Breast epithelium (tissue), 4 donors: ENCODE results near the gene TNFRSF18. TPM values are rescaled to one million over a fixed set of nuclear protein-coding genes. Genes with fewer than 3 reads are reported as not detected.

Experiments used
- DNase-seq, 2 donors: peaks; one replicate each; pipeline ENCODE4 v3.0.0-alpha.2; 2019; ENCODE audit warnings: low spot score in 2 of 2
- H3K27ac ChIP-seq, 2 donors: fragments of 200-600 bp; sonication (generic) in 1 of 2; one replicate each; pipeline ENCODE4 v1.5.1; 2016 to 2019; ENCODE audit warnings: mild to moderate bottlenecking in 1 of 2
- H3K27me3 ChIP-seq, 2 donors: fragments of 200-600 bp; sonication (generic) in 1 of 2; one replicate each; pipeline versions ENCODE4 v1.5.1 to v1.6.0; 2017 to 2019; ENCODE audit warnings: control low read depth in 1 of 2, mild to moderate bottlenecking in 1 of 2
- H3K36me3 ChIP-seq: fragments of 200-600 bp; one replicate; pipeline ENCODE4 v1.5.1; 2019
- H3K4me1 ChIP-seq, 2 donors: fragments of 200-600 bp; sonication (generic); one replicate each; pipeline ENCODE4 v1.5.1; 2016 to 2019; ENCODE audit warnings: control low read depth in 1 of 2
- H3K4me3 ChIP-seq, 3 donors: fragments of 200-600 bp; sonication (generic); 1 replicate in 2 of 3; 2 replicates in 1 of 3; pipeline ENCODE4 v1.5.1; 2016 to 2019; ENCODE audit warnings: mild to moderate bottlenecking in 3 of 3, moderate library complexity in 2 of 3
- H3K9me3 ChIP-seq, 2 donors: fragments of 200-600 bp; sonication (generic) in 1 of 2; one replicate each; pipeline ENCODE4 v1.5.1; 2016 to 2019; ENCODE audit warnings: control low read depth in 1 of 2
- CTCF ChIP-seq, 3 donors: fragments of 450-650 bp; IDR thresholded peaks; one replicate each; pipeline ENCODE4 v1.5.1; 2016 to 2017; ENCODE audit warnings: antibody characterized with exemption in 3 of 3, mild to moderate bottlenecking in 3 of 3, moderate library complexity in 3 of 3
- POLR2A ChIP-seq: fragments of 450-650 bp; IDR thresholded peaks from one replicate; pipeline ENCODE4 v1.6.1; 2016; ENCODE audit warnings: antibody characterized with exemption, mild to moderate bottlenecking, moderate library complexity
- POLR2AphosphoS5 ChIP-seq, 3 donors: sonication (generic); formaldehyde crosslinking; IDR thresholded peaks; one replicate each; pipeline ENCODE4 v1.6.1; 2017; ENCODE audit warnings: antibody characterized with exemption in 3 of 3
- intact Hi-C: fragments of 100-400 bp; cut with DNase I; formaldehyde crosslinking; loops from one replicate; pipeline ENCODE4 v1.15.1; 2023; ENCODE audit warnings: low total_unique reads
- total RNA-seq, 3 donors: library from RNA; depleted of rRNA; stranded (reverse); fragments of >200 nt; gene quantifications; one replicate each; pipeline ENCODE4 v1.1.0, GENCODE V29; 2016

The TNFRSF18 gene
- total RNA-seq, 3 donors from 2014 or later, result 1.9 to 5.9 TPM; not detected in 1

GRCh38 chr1:1242461-1243265, 36.3 kb upstream of the TNFRSF18 start:
- no peak for TF ChIP-seq POLR2A
- TF ChIP-seq POLR2AphosphoS5 (IDR thresholded peaks at IDR 0.05), result no peak
- no peak for TF ChIP-seq CTCF (IDR thresholded peaks at IDR 0.05)
- H3K27me3 ChIP-seq, result peaks cover 15 to 41% of the 10 kb centered on the region in 2 donors

GRCh38 chr1:1241588-1242219, 35.3 kb upstream of the TNFRSF18 start:
- Histone ChIP-seq H3K36me3 (no peaks in the 10 kb centered on the region), H3K9me3 (no peaks in the 10 kb centered on the region), H3K27ac (no peak overlapping the region), H3K4me3 (no peak overlapping the region), H3K27me3 (peaks cover 15 to 32% of the 10 kb centered on the region in 2 donors), H3K4me1 (peaks cover 0 to 21% of the 10 kb centered on the region in 2 donors)
- intact Hi-C loops, result no loop called here
- no peak for DNase-seq
- TF ChIP-seq POLR2A (no peak), CTCF (IDR thresholded peaks at IDR 0.05) (no peak), POLR2AphosphoS5 (IDR thresholded peaks at IDR 0.05) (no peak)

More at GRCh38 chr1:1242461-1243265, 36.3 kb upstream of the TNFRSF18 start:
- peaks cover 0 to 18% of the 10 kb centered on the region in 2 donors for H3K4me1 ChIP-seq
- no peak overlapping the region for H3K27ac ChIP-seq
- no peak for DNase-seq
- H3K4me3 ChIP-seq, result no peak overlapping the region
- H3K36me3 ChIP-seq, result no peaks in the 10 kb centered on the region
- intact Hi-C loops, result no loop called here
- H3K9me3 ChIP-seq, result no peaks in the 10 kb centered on the region

GRCh38 chr1:1240822-1241587, 34.6 kb upstream of the TNFRSF18 start:
- no peak overlapping the region for H3K27ac ChIP-seq
- H3K9me3 ChIP-seq, result no peaks in the 10 kb centered on the region
- TF ChIP-seq POLR2AphosphoS5 (IDR thresholded peaks at IDR 0.05), result no peak
- TF ChIP-seq POLR2A, result no peak
- TF ChIP-seq CTCF (IDR thresholded peaks at IDR 0.05), result no peak
- intact Hi-C loops, result no loop called here
- DNase-seq, result no peak
- peaks cover 0 to 14% of the 10 kb centered on the region in 2 donors for H3K4me1 ChIP-seq
- peaks cover 15 to 25% of the 10 kb centered on the region in 2 donors for H3K27me3 ChIP-seq
- no peak overlapping the region for H3K4me3 ChIP-seq
- H3K36me3 ChIP-seq, result no peaks in the 10 kb centered on the region

- no peak overlapping the region for H3K4me3 ChIP-seq
- TF ChIP-seq POLR2AphosphoS5 (IDR thresholded peaks at IDR 0.05) (no peak), CTCF (IDR thresholded peaks at IDR 0.05) (no peak), POLR2A (no peak)
- H3K4me1 ChIP-seq, result peaks cover 0 to 14% of the 10 kb centered on the region in 2 donors
- no peak for DNase-seq
- no peaks in the 10 kb centered on the region for H3K36me3 ChIP-seq
- intact Hi-C loops, result no loop called here
- H3K27ac ChIP-seq, result no peak overlapping the region
- H3K27me3 ChIP-seq, result peaks cover 8 to 18% of the 10 kb centered on the region in 2 donors
- H3K9me3 ChIP-seq, result no peaks in the 10 kb centered on the region
Measured at GRCh38 chr1:1240348-1240732, 33.9 kb upstream of the TNFRSF18 start.
